MM.1S (cell line): ENCODE results near the gene C2CD4C.

Experiments
- EZH2 ChIP-seq: fragments of 300-600 bp; sonication (generic); optimal IDR thresholded peaks from 2 replicates; pipeline ENCODE3; 2017; ENCODE audit warnings: low read depth, mild to moderate bottlenecking, antibody characterized with exemption, low read length, mixed read lengths
- TF ChIP-seq, protein P1 (sequence below): fragments of 300-600 bp; sonication (generic); IDR thresholded peaks from 2 replicates; pipeline ENCODE4 v1.5.1; 2016; ENCODE audit warnings: antibody characterized with exemption, low read length, mixed read lengths

DNA sequence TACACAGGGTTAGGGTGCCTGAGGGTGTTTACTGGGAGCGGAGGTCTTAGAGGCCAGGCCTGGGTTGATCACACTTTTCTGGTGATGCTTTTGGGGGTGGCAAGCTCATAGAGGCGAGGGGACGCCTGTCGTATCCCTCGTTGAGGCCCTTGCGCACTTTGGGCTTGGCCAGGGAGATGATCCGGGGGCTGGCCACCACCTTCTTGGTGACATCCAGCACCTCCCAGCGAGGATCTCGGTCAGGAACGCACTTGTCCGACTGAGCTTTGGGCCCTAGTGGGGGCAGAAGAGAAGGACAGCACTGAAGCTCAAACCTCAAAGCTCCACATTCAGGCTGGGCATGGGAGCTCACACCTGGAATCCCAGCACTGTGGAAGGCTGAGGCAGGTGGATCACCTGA is 46.8 kb downstream of the C2CD4C start:
- TF ChIP-seq, protein P1, sequence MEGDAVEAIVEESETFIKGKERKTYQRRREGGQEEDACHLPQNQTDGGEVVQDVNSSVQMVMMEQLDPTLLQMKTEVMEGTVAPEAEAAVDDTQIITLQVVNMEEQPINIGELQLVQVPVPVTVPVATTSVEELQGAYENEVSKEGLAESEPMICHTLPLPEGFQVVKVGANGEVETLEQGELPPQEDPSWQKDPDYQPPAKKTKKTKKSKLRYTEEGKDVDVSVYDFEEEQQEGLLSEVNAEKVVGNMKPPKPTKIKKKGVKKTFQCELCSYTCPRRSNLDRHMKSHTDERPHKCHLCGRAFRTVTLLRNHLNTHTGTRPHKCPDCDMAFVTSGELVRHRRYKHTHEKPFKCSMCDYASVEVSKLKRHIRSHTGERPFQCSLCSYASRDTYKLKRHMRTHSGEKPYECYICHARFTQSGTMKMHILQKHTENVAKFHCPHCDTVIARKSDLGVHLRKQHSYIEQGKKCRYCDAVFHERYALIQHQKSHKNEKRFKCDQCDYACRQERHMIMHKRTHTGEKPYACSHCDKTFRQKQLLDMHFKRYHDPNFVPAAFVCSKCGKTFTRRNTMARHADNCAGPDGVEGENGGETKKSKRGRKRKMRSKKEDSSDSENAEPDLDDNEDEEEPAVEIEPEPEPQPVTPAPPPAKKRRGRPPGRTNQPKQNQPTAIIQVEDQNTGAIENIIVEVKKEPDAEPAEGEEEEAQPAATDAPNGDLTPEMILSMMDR: no peak
- TF ChIP-seq EZH2: no peak
